Endodermal cell (in vitro differentiated cells): Measurements from ENCODE around the gene CREG1. TPM values are rescaled to one million over a fixed set of nuclear protein-coding genes. Genes with fewer than 3 reads are reported as not detected.

Experiments used
- DNase-seq: peaks from one replicate; pipeline ENCODE4 v3.0.0-alpha.2; 2017
- H3K27ac ChIP-seq: 2 replicates; pipeline ENCODE4 v1.5.1; 2013; ENCODE audit warnings: mild to moderate bottlenecking, low read depth, low read length, moderate library complexity
- H3K27me3 ChIP-seq: 2 replicates; pipeline ENCODE4 v1.6.1; 2013; ENCODE audit warnings: mild to moderate bottlenecking, low read length, moderate library complexity; ENCODE audit not compliant: insufficient read depth, control insufficient read depth, poor library complexity, severe bottlenecking
- H3K36me3 ChIP-seq: 2 replicates; pipeline ENCODE4 v1.7.0; 2013; ENCODE audit warnings: mild to moderate bottlenecking, low read length, moderate library complexity; ENCODE audit not compliant: control insufficient read depth, insufficient read depth
- H3K4me1 ChIP-seq: one replicate; pipeline ENCODE4 v1.7.0; 2013; ENCODE audit warnings: low read length; ENCODE audit not compliant: control insufficient read depth, insufficient read depth
- H3K4me3 ChIP-seq: 2 replicates; pipeline ENCODE4 v1.5.1; 2013; ENCODE audit warnings: mild to moderate bottlenecking, low read length, moderate library complexity
- H3K9ac ChIP-seq: 2 replicates; pipeline ENCODE4 v1.6.1; 2013; ENCODE audit warnings: mild to moderate bottlenecking, low read length, moderate library complexity; ENCODE audit not compliant: poor library complexity, severe bottlenecking; ENCODE audit errors: extremely low read depth
- H3K9me3 ChIP-seq: 2 replicates; pipeline ENCODE4 v1.6.1; 2013; ENCODE audit warnings: mild to moderate bottlenecking, low read length, moderate library complexity; ENCODE audit not compliant: control insufficient read depth
- H3K27ac Mint-ChIP-seq: 2 replicates; pipeline ENCODE4 v1.8.0; 2020; ENCODE audit warnings: mixed read lengths
- H3K27me3 Mint-ChIP-seq: 2 replicates; pipeline ENCODE4 v1.8.0; 2021; ENCODE audit warnings: mild to moderate bottlenecking, mixed read lengths; ENCODE audit not compliant: insufficient read depth
- H3K36me3 Mint-ChIP-seq: 2 replicates; pipeline ENCODE4 v1.8.0; 2020; ENCODE audit warnings: low read depth, mixed read lengths
- H3K4me1 Mint-ChIP-seq: 2 replicates; pipeline ENCODE4 v1.8.0; 2020; ENCODE audit warnings: mixed read lengths
- H3K4me3 Mint-ChIP-seq: 2 replicates; pipeline ENCODE4 v1.8.0; 2020; ENCODE audit warnings: mild to moderate bottlenecking, moderate library complexity, mixed read lengths
- H3K9me3 Mint-ChIP-seq: 2 replicates; pipeline ENCODE4 v1.8.0; 2020; ENCODE audit warnings: mild to moderate bottlenecking, mixed read lengths
- WGBS, 2 experiments: methylation state at CpG; one replicate each; pipeline versions ENCODE4 v1.1.5 to v1.1.7; 2013; ENCODE audit warnings: missing lambda C conversion rate in 2 of 2, mixed read lengths in 1 of 2; ENCODE audit not compliant: insufficient coverage in 1 of 2, insufficient read length in 1 of 2; 5-methylcytosine and 5-hydroxymethylcytosine counted together
- total RNA-seq, 2 donors: library from RNA; stranded (reverse); fragmentation: NEBNext Ultra II Directional in 1 of 2; extraction: Animal tissue kit (Norgen Biotek cat#: 25700) in 1 of 2; gene quantifications; 2 replicates in 1 of 2; 3 replicates in 1 of 2; pipeline ENCODE4 v1.2.1, GENCODE V29; 2021
- TF ChIP-seq, protein P1 (sequence below): fragments of 200-600 bp; sonication (generic); conservative IDR thresholded peaks from 2 replicates; pipeline ENCODE4 v1.5.0; 2021; ENCODE audit warnings: antibody characterized with exemption, mild to moderate bottlenecking

The CREG1 gene
- total RNA-seq, 2 donors from 2014 or later, result 19.0 to 19.7 TPM

DNA sequence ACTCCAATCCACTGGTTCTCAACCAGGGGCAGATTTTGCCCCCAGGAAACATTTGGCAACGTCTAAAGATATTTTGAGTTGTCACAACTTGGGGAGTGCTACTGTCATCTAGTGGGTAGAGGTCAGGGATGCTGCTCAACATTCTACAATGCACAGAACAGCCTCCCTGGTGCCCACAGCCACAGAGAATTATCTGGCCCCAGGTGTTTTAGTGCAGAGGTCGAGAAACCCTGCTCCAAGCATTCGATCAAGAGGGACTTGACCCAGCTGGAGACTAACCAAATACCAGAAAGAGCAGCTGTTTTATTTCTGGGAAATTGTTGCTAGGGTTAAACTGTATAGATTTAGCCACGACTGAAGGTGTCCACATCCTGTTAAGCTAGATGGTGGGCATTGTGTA, 54.5 kb downstream of the CREG1 start:
- peaks cover 14% of the 10 kb centered on the region for H3K4me1 Mint-ChIP-seq
- DNase-seq, result no peak
- peaks cover 8% of the 10 kb centered on the region for H3K27me3 Mint-ChIP-seq
- H3K4me3 Mint-ChIP-seq, result no peak overlapping the region
- TF ChIP-seq, protein P1, sequence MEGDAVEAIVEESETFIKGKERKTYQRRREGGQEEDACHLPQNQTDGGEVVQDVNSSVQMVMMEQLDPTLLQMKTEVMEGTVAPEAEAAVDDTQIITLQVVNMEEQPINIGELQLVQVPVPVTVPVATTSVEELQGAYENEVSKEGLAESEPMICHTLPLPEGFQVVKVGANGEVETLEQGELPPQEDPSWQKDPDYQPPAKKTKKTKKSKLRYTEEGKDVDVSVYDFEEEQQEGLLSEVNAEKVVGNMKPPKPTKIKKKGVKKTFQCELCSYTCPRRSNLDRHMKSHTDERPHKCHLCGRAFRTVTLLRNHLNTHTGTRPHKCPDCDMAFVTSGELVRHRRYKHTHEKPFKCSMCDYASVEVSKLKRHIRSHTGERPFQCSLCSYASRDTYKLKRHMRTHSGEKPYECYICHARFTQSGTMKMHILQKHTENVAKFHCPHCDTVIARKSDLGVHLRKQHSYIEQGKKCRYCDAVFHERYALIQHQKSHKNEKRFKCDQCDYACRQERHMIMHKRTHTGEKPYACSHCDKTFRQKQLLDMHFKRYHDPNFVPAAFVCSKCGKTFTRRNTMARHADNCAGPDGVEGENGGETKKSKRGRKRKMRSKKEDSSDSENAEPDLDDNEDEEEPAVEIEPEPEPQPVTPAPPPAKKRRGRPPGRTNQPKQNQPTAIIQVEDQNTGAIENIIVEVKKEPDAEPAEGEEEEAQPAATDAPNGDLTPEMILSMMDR, result no peak
- 62 to 89% methylated on average over 4 of the region's 4 CpGs for WGBS, 2 experiments
- H3K27ac ChIP-seq, result no peak overlapping the region
- no peaks in the 10 kb centered on the region for H3K4me1 ChIP-seq
- no peak overlapping the region for H3K4me3 ChIP-seq
- no peaks in the 10 kb centered on the region for H3K9me3 ChIP-seq
- H3K27ac Mint-ChIP-seq, result no peak overlapping the region
- no peak overlapping the region for H3K9ac ChIP-seq
- no peaks in the 10 kb centered on the region for H3K9me3 Mint-ChIP-seq
- H3K36me3 Mint-ChIP-seq, result no peaks in the 10 kb centered on the region
- H3K27me3 ChIP-seq, result no peaks in the 10 kb centered on the region
- no peaks in the 10 kb centered on the region for H3K36me3 ChIP-seq

- no peaks in the 10 kb centered on the region for H3K9me3 ChIP-seq
- H3K27ac ChIP-seq, result no peak overlapping the region
- TF ChIP-seq, protein P1, result no peak
- Mint-ChIP-seq H3K4me1 (peaks cover 8% of the 10 kb centered on the region), H3K9me3 (no peaks in the 10 kb centered on the region), H3K36me3 (no peaks in the 10 kb centered on the region), H3K4me3 (no peak overlapping the region), H3K27me3 (peaks cover 11% of the 10 kb centered on the region), H3K27ac (no peak overlapping the region)
- H3K36me3 ChIP-seq, result no peaks in the 10 kb centered on the region
- H3K9ac ChIP-seq, result no peak overlapping the region
- no peak for DNase-seq
- 87 to 91% methylated on average over 10 to 11 of the region's 11 CpGs for WGBS, 2 experiments
- no peak overlapping the region for H3K4me3 ChIP-seq
- no peaks in the 10 kb centered on the region for H3K4me1 ChIP-seq
- H3K27me3 ChIP-seq, result no peaks in the 10 kb centered on the region
Measured at GRCh38 chr1:167496797-167497619, 56.6 kb downstream of the CREG1 start.

DNA sequence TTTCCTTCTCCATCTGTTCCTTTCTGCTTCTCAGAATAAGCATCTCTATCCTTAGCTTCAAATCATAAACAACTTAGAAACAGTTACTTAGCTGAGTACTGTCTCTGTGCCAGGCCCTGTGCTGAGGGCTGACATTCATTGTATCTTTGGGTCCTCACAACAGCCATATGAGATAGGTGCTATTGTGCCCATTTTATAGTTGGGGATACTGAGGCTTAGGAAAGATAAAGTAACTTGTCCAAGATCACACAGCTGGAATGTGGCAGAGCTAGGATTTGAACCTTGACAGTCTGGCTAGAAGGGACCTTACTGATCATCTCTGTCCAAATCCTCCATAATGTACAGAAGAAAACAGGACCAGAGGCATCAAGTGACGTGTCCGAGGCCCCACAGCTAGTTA, 60.2 kb downstream of the CREG1 start:
- Histone ChIP-seq H3K27ac (no peak overlapping the region), H3K4me1 (peaks cover 5% of the 10 kb centered on the region), H3K9me3 (no peaks in the 10 kb centered on the region), H3K4me3 (no peak overlapping the region), H3K27me3 (no peaks in the 10 kb centered on the region), H3K9ac (no peak overlapping the region), H3K36me3 (no peaks in the 10 kb centered on the region)
- Mint-ChIP-seq H3K27ac (no peak overlapping the region), H3K9me3 (no peaks in the 10 kb centered on the region), H3K4me3 (no peak overlapping the region), H3K4me1 (peaks cover 23% of the 10 kb centered on the region), H3K36me3 (no peaks in the 10 kb centered on the region), H3K27me3 (peaks cover 11% of the 10 kb centered on the region)
- WGBS, 2 experiments, result 94 to 99% methylated on average over 2 of the region's 2 CpGs
- TF ChIP-seq, protein P1, result no peak
- DNase-seq, result no peak
